HTR-8/SVneo (cell line): ENCODE results near the gene ADD1.
"Not testable (repeated sequence)": the region's sequence is repeated elsewhere in the genome, so short reads cannot be mapped to it uniquely, and the experiment has no call there.

Experiments
- DNase-seq: peaks from one replicate; pipeline ENCODE4 v3.0.0; 2011; ENCODE audit warnings: low spot score, mixed read lengths; ENCODE audit not compliant: insufficient read length
- FAIRE-seq: peaks from 2 replicates; lab custom pipeline; 2011; peaks lifted over from hg19 to GRCh38; lab: Jason Lieb, UNC

The ADD1 gene

GRCh38 chr4:2954358-2955185 is 110.9 kb downstream of the ADD1 start:
- DNase-seq = no peak

GRCh38 chr4:2955186-2956044 is 111.8 kb downstream of the ADD1 start:
- DNase-seq, FAIRE-seq: not testable (repeated sequence)

More at GRCh38 chr4:2954358-2955185, 110.9 kb downstream of the ADD1 start:
- no peak for FAIRE-seq

GRCh38 chr4:2958446-2958845 is 114.8 kb downstream of the ADD1 start:
- FAIRE-seq (no peak), DNase-seq (no peak)

DNA sequence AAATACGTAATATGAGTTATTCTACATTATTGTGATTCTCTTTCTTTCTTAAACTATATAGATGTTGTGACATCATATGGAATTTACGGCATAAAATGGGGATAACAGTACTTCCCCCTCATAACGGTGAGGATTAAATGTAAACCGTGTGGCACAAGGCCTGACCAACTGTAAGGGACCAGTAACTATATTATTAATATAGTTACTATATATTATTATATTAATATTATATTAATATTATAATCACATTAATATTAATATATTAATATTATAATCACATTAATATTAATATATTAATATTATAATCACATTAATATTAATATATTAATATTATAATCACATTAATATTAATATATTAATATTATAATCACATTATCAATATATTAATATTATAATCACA is 116.8 kb downstream of the ADD1 start:
- DNase-seq, FAIRE-seq: not testable (repeated sequence)

DNA sequence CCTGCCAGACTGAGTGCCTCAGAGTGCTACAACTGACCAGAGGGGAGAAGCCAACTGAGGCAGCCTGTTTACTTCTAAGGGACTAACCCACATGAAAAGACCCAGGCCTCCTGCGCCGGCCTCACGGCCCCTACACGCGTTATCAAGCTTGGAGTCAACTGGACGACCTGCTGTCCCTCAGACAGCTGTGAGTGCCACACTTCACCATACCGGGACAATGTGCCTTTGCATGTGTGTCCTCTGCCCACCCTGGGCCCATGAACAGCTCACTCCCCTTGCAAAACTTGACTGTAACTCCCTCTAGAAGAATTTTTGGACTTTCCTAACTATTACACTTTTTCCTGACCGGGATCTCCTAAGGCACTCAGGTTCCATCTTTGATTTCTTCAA is 117.8 kb downstream of the ADD1 start:
- FAIRE-seq = no peak
- no peak for DNase-seq

DNA sequence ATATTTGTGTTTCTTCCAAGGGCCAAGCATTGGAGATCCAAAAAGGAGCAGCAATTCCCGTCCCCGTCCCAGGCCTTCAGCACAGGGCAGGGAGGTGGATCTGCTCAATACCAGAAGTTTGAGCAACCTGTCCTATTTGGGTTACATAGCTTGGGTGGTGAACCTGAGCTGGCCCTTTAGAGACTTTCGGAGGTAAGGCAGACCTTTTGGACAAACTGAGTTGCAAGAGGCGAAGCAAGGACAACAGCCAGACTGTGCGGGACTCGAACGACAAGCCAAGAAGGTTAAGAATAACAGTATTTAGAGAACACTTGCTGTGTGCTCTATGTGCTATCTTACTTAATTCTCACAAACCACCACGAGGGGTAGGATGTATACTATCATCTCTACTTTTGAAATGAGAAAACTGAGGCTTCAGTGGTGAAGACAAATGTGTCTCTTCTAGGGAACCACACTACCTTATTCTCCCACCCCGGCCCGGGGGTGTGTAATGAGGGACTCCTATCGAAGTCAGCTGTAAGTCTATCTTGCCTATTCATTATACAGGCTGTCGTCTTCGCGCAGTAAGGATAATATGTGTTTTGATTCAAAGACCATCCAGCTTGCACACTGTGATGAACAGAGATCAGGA is 118.3 kb downstream of the ADD1 start:
- DNase-seq = no peak
- FAIRE-seq = no peak

GRCh38 chr4:2962614-2963174 is 119.0 kb downstream of the ADD1 start:
- peak; percentile 51 for DNase-seq
- peak; percentile 46 for FAIRE-seq

DNA sequence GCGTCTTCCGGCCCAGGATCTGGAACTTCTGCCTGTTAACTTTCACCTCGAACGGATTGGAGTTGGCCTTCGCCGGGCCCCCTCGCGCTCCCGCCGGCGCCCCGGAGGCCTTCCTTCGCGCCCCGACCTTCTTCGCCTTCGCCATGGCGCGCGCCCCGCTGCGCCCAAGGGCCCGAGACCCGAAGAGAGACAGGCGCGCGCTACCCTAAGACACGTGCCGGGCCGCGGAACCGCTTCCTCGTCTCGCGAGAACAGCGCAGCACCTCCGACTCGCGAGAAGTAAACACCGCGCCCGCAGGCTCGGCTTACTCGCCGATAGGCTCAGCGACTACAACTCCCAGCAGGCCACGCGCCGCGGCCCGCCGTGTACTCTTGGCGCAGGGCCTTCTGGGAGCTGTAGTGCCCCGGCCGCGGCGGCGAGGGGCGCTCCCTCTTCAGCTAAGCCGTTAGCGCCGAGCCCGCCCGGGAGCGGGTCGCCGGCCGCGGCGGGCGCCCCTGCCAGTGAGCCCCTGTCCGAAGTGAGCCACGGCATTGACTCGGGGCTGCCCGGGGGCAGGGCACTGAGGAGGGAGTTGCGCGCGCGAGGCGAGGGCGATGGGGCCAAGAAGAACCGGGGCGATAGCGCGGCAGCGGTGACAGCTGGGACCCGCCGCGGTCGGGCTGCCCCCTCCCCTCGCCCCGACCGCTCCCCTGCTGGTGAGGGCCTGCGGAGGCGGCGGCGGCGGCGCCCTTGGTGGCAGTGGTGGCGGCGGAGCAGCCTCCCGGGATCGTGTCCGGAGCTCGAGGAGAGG is 119.7 kb downstream of the ADD1 start, which contains the start of the genes GRK4 and NOP14:
Gene GRK4 (plus strand): TSS at position 397 of the 791 bp plus-strand sequence. CDS start 500 bp downstream, outside the sequence.
Gene NOP14 (minus strand): TSS at position 232 of the 791 bp plus-strand sequence. CDS start 87 bp downstream, at position 145.
- FAIRE-seq = peak; percentile 96
- peak; percentile 97 for DNase-seq

DNA sequence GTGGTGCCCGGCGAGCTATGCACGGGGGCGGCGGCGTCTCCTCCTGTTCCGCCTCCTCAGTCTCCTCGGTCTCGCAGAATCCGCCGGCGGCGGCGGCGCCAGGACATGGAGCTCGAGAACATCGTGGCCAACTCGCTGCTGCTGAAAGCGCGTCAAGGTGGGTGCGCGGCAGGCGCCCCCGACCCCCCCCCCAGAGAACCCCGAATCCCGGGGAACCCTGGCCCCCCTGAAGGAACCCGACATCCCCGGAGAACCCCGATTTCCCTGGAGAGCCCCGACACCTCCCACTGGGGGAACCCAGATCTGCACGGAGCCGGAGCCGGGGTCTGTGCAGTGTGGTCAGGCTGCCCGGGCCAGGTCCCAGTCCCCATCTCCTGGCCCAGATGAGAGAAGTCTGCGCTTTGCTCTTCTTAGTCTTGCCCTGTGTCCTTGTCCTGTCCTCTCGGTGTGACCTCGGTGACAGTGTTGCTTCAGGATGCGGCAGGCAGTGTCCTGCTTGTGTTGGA is 120.4 kb downstream of the ADD1 start:
- DNase-seq = peak; percentile 43
- no peak for FAIRE-seq

- DNase-seq = no peak
These were observed 121.1 kb downstream of the ADD1 start for GRCh38 chr4:2964706-2965258.

GRCh38 chr4:2965262-2965661 is 121.6 kb downstream of the ADD1 start:
- FAIRE-seq = no peak
- DNase-seq = no peak

More at GRCh38 chr4:2964706-2965258, 121.1 kb downstream of the ADD1 start:
- no peak for FAIRE-seq

DNA sequence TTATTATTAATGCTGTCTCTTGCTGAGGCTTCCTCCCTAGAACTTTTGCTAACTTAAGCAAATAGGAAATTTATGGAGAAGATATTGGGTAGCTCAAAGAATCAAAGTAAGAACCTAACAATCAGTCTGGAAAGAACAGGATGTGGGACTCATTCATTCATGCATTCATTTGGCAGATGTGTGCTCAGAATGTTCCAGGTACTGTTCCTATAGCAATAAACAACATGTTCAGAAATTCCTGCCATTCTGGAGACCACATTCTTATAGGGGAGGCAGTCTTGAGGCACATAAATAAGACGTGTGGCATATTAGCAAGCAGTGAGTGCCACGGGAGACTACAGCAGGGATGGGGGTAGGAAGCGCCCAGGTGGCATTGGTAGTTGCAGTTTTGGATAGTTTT is 124.7 kb downstream of the ADD1 start:
- no peak for FAIRE-seq
- DNase-seq = no peak

DNA sequence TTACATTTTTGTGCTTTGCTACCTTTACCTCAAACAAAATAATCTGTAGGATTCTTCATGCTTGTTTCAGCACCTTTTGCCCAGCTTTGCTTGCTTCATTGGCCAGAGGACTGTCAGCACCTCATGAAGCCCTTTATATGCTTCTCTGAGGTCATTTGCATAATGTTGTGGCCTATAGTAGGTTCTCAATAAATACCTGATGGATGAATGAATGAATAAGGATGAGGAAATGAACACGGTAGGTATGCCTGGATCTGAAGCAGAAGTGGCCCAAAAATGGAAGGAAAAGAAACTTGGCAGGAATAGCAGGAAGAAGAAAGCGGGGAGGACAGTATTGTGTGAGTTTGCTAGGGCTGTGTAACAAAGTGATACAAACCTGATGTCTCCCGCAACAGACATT is 127.6 kb downstream of the ADD1 start:
- no peak for FAIRE-seq
- DNase-seq = no peak

DNA sequence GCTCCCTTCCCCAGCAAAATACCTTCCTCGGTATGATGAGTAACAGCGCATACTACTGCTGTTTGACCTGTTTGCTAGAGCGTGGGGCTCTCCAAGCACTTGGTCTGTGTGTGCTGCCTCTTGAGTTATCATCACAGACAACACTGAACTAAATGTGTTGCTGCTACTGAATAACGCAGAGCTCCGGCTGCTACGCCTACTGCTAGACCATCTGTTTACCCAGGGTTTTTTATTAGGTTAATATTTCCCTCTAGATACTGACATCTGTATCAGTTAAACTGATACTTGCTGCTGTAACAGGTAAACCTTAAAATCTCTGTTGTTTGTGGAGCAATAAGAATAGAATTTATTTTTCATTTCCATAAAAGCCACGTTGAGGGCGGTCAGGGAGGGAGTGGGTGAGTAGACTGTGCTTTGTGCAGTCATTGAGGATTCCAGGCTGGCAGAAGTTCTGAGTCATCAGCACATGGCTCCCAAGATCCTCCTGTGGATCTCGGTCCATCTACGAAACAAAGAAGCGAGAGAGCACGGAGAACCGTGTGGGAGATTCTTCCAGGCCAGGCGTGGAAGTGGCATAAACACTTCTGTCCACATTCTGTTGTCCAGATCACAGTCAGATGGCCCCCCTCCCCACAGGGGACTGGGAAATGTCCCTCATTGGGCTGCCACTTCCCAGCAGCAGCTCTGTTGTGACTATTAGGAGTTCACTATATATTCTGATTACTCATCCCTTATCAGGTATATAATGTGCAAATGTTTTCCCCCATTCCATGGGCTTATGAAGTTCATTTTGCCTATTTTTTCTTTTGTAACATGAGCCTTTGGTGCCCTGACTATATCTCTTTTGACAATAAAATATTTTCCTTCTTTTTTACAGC is 133.8 kb downstream of the ADD1 start:
- DNase-seq (no peak), FAIRE-seq (no peak)
